Fibroblast of lung (primary cell): Measurements from ENCODE around the gene AFAP1.

ENCODE experiments used
- CTCF ChIP-seq, 2 donors: IDR thresholded peaks in 1 of 2; conservative IDR thresholded peaks in 1 of 2; 1 replicate in 1 of 2; 2 replicates in 1 of 2; pipeline ENCODE4 v1.5.1; 2011 to 2012; ENCODE audit warnings: low read length in 2 of 2, control low read depth in 1 of 2, inconsistent platforms in 1 of 2, low read depth in 1 of 2, mild to moderate bottlenecking in 1 of 2
- EZH2 ChIP-seq: IDR thresholded peaks from 2 replicates; pipeline ENCODE4 v1.5.1; 2012; ENCODE audit warnings: low read length, control low read depth, mild to moderate bottlenecking; ENCODE audit errors: missing control alignments

- TF ChIP-seq CTCF (conservative IDR thresholded peaks at IDR 0.05 in 1 of 2, IDR thresholded peaks at IDR 0.05 in 1 of 2; ENCODE audit: low read depth in 1 of 2, low read length in 2 of 2) = no peak
- no peak for TF ChIP-seq EZH2
Observed at GRCh38 chr4:7899184-7899869, 40.3 kb downstream of the AFAP1 start.
